ENCODE data around the gene SNX9.
A peak's percentile ranks its signal among the peaks of the same experiment; 100 is the strongest.

SNX9 gene

DNA sequence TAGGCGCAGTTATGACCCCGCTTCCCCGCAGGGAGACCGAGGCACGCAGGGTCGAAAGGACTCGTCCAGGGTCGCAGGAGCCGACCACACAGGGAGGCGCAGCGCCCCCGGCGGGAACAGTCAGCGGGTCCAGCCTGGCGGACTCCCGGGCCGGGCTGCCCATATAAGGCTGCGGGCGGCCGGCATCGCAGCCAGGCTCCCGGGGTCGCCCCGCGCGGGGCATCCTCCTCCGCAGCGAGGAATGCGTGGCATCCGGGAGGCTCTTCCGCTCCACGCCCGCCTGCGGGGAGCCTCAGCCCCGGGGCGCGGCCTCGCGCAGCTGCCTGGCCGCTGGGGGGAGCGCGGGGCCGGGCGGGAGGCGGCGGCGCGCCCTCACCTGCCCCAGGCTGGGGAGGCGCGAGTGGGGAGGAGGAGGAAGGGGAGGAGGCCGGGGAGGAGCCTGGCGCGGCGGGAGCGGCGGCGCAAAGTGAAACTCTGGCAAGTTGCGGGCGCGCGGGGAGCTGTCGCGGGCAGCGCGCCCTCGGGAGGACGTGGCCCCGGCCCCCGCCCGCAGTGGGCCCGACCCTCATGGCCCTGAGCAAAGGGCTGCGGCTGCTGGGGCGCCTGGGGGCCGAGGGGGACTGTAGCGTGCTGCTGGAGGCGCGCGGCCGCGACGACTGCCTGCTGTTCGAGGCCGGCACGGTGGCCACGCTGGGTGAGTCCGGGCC, 158.5 kb downstream of the SNX9 start, which contains the start of gene SYNJ2:
Gene SYNJ2 (plus strand): TSS at position 469 of the 707 bp plus-strand sequence. CDS start 99 bp downstream, at position 568.
- peak; percentile 21 for DNase-seq

DNA sequence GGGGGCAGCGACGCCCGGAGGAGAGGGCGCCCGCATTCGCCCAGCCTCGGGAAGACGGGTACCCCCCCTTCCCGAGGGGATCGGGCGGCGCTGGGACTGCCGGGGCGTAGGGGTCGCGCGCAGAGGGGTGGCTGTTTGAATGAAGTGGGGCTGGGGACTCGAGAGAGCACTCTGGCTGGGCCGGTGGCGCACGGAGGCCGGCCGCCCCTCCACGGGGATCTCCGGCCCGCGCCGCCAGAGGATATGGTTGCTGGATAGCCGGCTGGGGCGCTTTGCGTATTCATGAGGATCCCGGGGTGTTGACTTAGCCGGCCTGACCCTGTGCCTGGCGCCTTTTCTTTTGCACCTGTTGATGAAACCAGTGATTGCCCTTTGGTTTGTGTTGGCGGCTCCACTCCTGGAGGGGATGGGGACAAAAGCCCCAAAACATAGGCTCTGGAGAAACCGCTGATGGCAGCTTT, 159.1 kb downstream of the SNX9 start:
- DNase-seq = no peak

DNA sequence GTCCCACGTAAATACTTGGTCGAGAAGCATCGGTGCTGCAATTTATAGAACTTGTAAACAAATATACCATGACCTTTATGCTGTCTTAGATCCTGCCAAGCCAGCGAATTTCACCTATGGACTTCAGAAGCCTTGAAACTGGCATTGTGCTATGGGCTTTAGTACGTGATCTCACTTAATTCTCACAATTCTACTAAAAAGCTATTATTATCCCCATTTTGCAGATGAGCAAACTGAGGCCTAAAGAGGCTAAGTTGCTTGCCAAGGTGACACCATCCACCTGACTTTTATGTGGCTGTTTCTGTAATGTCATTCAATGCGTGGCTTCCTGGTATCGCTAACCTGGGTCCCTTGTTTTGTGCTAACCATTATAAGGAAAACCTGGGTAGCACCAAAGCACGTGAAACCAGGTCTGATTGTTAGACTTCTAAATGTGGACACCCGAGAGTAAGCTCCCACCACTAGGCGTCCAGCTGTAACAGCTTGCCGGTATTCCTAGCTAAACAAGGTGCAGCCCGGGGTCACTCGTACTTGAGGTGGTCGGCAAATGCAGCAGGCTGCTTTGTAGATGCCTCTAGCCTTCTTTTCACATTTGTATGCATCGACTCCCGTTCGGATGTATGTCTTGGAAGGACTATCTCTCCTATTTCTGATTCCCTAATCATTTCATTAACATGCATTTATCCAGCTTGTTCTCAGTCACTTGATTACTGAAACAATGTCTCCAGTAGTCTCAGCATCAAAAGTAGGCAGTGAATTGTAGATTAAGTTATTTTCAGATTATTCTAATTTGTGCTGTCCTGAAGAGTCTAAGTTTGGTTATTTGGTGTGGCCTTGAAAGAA, 159.7 kb downstream of the SNX9 start:
- DNase-seq = no peak

DNA sequence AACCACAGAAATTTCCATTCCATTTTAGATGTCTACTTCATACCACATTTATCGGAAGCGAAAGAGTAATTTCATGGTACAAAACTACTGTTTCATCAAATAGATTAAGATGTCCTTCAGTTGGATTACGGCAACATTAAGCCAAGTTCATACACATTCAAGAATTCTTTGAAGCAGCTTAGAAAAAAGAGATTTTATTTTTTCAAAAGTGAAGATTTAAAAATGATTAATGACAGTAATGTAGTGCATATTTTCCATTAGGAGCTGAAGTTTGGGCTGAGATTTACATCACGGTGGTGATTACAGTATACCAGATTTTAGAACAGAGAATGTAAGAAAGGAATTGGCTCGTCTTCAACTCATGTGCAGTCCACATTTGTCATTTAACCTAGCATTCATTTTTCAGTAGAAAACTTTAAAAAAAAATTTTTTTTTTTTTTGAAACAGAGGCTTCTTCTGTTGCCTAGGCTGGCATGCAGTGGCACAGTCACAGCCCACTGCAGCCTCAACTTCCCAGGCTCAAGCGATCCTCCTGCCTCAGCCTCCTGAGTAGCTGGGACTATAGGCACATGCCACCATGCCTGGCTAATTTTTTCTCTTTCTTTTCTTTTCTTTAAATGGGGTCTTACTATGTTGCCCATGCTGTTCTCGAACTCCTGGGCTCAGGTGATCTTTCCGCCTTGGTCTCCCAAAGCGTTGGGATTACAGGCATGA, 160.5 kb downstream of the SNX9 start:
- no peak for DNase-seq

DNA sequence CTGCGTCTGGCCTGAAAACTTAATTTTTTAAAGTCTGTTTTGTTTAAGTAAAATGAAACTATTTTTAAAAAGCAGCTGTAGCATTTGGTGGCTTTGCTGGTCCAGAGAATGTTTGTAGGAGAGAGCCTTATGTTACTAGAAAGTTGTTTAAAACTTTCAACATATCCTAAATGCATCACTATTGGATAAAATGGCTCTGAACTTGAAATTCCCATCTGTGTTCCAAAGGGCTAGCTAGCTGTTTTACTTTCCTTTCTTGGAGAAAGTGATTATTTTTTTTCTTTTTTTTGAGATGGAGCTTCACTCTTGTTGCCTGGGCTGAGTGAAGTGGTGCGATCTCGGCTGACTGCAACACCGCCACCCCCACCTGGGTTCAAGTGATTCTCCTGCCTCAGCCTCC, 161.1 kb downstream of the SNX9 start:
- DNase-seq = no peak

DNA sequence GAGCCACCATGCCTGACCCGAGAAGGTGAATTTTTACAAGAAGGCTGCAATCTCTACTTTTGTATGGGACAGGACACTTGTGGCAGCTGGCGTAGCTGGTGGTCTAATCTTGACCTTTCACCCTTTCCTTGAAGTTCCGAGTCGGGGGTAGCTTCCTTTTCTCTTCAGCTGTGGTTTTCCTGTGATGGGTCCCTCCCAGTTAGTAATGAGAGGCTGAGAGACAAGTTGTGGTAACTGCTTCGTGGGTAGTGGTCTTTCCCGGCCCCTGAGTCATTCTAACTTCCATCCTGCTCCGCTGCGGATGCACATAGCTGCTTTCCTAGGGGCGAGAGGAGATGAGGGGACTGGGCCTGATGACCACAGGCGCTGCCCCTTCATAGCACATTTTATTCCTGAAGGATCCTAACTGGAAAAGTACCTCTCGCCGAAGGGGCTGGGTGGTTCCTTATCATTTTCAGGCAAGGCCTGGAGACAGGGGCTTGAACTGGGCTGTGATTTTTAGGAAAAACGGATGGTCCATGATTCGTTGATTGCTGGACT, 161.7 kb downstream of the SNX9 start:
- DNase-seq = no peak

DNA sequence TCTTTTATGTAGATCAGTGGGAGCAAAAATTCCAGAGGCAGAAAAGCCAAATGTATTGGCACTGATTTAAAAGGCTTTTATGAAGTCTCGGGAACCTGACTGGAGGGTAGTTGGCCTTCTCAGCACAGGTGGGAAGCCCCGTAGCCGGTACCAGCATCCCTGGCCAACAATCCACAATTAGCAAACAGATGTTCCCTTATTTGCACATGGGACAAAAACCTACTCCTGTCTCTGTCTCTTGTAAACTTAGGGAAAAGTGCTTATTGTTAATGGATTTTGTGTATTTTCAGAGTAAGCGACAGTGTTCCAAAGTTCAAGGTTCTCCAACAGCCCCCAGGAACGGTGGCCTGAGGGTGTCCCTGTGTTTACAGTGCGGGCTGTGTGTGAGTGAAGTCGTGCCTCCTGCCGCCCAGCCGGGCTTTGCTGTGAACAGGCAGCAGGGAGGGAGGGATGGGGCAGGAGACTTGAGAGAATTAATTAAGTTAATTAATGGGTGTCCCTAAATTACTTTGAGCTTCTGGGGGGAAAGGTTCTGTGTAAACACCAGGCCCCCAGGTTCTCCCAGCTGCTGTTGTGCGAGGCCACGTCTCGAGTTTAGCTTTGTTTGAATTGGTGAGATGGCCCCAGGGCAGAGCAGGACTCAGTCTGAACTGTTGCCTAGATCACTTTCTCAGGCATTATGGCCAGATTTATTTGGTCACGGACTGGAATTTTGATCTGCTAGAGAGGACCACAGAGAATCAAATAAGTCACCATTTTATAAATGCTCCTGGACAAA, 162.5 kb downstream of the SNX9 start:
- DNase-seq = peak; percentile 53

DNA sequence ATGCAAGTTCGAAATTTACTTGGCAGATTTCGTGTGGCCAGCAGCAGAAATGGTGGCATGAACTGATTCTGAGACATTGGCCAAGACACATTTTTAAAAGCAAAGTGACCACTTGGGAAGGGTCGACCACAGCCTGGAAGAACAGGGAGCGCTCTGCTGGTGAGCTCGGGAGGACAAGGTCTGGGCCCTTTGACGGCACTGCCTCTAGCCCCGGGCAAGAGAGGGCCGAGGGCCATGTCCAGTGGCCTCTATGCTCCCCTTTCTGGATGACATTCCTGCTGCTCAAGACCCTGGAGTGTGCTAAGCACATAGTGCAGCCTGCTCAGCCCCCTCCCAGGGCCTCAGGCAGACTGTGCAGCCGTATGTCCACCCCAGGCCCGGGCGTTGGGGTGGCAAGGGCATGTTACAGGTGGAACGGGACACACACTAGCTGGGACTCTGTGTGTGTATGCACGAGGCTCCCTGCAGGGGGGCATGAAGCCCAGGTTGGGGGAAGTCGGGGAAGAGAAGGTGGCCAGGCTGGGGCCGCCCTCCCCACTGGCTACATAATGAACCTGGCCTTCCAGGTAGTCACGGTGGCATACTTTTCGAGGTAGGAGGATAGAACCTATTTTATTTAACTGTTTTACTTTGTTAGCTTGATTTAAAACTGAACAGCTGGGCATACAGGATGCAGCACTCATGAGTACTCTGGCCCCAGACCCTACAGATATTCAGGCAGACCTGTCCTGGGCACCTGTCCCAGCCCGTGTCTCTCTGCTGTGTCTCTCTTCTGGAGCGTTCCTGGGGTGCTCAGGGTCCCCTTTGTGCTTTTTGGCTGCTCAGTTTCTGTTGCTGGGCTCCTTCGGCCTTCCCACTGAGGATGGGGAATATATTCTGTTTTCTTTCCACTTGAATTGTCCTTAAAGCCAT, 165.0 kb downstream of the SNX9 start:
- DNase-seq = peak; percentile 84

DNA sequence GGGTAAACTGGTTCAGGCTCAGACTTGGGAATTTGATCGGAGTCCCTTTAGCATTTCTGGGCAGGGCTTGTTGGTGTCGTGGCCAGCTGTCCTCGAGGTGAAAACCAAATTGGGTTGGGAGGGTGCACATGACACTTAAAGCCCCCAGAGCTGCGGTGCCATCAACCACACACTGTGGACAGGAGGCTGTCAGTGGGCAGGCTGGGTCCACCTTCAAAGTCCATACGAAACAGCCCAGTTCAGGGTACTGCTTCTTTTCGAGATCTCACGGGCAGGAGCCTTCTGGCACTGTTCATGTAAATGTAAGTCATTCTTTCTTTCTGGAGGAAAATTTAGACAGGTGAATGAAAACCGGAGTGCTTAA, 165.6 kb downstream of the SNX9 start:
- no peak for DNase-seq

DNA sequence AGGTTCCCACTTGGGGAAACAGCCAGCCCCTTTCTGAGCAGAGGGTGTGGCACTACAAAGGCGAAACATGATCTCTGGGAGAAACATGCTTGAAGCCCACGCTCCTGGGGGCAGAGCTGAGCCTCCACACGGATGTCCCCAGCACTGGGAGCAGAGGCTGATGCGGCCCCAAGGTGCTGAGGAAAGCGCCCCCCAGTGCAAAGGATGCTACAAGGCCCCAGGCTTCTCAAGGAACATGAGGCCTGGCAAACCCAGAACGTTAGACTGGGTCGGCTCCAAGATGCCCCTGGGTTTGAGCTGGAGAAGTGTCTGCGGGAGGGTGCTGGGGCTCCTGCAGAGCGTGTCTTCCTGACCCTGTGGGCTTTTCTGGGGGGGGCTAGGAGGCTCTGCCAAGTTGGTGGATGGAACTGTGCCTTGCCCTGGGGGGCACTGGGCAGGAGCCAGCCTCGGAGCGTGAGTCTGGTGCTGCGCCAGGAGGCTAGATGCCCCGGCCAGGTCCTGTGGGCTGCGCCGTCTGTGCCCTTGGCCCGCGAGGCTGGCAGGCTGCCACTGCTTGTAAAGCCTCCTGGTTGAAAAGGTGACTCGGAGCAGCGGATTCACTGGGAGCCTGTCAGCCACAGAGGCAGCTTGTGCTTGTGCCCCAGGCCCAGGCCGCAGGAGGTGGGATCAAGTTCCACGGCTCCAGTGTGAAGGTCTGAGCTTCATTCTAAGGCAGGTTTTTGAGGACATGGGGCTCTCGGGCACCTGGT, 166.7 kb downstream of the SNX9 start:
- peak; percentile 72 for DNase-seq

DNA sequence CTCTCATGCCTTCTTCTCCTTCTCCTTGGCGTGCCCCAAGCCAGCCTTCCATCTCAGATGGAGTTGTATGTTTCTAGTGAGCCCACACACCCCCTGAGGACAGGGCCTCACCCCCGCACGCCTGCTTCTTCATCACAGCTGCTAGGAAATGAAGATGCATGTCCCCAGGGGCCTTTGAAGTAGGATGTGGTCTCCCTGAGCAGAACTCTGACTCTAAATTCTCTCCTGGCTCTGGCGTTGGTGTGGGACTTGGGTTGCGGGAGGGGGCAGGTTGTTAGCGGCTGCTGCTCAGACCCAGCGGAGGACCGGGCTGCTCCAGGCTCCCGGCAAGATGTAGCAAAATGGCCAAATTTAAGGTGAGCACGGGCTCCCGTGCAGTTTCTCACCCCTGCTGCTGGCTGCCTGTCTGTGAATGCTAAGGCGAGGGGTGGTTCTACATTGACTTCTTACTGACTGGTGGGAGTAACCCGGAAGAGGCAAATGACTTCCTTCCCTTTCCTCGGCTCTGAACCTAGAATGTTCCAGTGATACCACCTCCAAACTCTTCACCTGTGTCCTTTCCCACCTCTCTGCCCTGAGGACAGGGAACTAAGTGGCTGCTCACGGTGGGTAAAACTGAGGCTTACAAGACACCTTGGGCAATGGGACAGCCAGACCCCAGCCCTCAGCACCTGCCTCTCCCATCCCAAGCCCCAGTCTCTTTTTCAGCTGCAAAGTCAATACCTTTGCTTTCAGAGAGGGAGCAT, 167.4 kb downstream of the SNX9 start:
- no peak for DNase-seq

DNA sequence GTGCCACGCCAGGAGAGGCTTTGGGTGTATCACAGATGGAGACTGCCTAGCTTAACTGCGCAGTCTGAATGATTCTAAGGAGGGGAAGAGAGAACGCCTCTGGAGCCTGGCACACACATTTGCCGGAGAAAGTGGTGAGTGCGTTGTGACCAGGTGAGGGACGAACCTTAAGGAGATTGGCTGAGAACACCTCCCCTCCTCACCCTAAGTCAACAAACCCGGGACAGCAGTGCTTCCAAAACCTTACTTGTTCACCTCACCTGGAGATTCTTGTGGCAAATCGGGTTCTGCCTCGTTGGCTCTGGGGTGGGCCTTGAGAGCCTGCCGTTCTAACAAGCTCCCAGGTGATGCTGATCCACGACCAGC, 168.0 kb downstream of the SNX9 start:
- no peak for DNase-seq

DNA sequence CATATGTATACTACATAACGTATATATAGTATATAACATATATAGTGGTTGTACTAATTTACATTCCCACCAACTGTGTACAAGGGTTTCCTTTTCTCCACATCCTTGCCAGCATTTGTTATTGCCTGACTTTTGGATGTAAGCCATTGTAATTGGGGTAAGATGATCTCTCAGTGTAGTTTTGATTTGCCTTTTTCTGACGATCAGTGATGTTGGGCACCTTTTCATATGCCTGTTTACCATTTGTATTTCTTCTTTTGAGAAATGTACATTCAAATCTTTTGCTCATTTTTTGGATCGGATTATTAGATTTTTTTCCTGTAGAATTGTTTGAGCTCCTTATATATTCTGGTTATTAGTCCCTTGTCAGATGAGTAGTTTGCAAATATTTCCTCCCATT, 170.0 kb downstream of the SNX9 start:
- no peak for DNase-seq

DNA sequence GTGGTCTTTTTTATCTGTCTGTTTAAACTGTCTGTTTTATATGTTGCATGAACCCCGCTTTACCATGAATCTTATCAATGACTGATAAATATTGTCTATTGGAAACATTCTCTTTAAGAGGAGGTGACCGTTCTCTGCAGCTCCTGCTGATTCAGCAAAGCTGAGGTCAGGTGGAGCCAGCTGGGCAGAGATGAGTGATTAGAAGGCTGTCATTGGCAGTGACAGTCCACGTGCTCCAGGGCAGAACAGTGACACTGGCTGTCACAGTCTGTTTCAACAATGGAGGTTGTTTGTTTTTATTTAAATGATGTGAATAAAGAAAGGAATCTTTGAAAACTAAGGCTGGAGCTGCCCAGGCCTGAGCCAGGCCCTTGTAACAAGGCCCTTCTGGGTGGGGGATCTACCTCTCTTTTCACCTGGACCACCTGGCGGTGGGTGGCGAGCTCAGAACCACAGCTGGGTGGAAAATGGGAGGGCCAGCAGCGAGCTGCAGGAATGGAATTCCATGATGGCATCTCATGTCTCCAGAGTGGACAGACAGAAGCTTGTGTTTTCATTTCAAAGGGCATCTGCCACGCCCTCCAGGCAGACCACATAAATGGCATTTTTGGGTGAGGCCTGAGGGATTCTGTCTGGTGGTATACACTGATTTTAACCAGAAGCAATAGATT, 171.2 kb downstream of the SNX9 start:
- DNase-seq = no peak
